ENCODE measurements around the gene DAB2.

The DAB2 gene

DNA sequence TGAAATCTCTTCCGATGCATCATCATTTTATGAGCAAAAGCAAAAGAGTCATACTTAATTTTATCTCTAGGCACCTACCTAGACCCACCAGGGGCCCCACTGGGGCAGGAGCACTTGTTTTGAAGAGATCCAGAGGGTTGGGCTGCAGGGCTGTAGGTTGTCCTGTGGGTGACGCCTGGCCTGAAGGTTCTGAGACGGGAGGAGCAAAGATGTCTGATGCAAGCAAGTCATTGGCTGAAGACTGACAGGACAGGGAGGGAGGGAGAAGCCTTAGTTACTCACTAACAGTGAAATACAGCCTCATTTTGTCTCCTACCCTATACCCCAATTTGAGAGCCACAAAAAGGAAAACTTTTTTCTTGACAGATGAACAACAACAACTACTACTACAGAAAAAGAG is 43.4 kb downstream of the DAB2 start:
- H3K4me3 ChIP-seq (ENCODE audit: low read depth, low read length): no peak overlapping the region
- TF ChIP-seq ZNF654 (tag by site-specific recombination; IDR thresholded peaks at IDR 0.05; ENCODE audit: low read depth): no peak
- TF ChIP-seq ZBTB21 (tag by site-specific recombination; IDR thresholded peaks at IDR 0.05): no peak
- TF ChIP-seq YY2 (tag by site-specific recombination; IDR thresholded peaks at IDR 0.05): no peak
- TF ChIP-seq, protein P1, sequence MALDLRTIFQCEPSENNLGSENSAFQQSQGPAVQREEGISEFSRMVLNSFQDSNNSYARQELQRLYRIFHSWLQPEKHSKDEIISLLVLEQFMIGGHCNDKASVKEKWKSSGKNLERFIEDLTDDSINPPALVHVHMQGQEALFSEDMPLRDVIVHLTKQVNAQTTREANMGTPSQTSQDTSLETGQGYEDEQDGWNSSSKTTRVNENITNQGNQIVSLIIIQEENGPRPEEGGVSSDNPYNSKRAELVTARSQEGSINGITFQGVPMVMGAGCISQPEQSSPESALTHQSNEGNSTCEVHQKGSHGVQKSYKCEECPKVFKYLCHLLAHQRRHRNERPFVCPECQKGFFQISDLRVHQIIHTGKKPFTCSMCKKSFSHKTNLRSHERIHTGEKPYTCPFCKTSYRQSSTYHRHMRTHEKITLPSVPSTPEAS (tag by site-specific recombination; IDR thresholded peaks at IDR 0.05): no peak
- TF ChIP-seq ZNF777 (tag by site-specific recombination; IDR thresholded peaks at IDR 0.05; ENCODE audit: borderline replicate concordance): no peak
- TF ChIP-seq, protein P2, sequence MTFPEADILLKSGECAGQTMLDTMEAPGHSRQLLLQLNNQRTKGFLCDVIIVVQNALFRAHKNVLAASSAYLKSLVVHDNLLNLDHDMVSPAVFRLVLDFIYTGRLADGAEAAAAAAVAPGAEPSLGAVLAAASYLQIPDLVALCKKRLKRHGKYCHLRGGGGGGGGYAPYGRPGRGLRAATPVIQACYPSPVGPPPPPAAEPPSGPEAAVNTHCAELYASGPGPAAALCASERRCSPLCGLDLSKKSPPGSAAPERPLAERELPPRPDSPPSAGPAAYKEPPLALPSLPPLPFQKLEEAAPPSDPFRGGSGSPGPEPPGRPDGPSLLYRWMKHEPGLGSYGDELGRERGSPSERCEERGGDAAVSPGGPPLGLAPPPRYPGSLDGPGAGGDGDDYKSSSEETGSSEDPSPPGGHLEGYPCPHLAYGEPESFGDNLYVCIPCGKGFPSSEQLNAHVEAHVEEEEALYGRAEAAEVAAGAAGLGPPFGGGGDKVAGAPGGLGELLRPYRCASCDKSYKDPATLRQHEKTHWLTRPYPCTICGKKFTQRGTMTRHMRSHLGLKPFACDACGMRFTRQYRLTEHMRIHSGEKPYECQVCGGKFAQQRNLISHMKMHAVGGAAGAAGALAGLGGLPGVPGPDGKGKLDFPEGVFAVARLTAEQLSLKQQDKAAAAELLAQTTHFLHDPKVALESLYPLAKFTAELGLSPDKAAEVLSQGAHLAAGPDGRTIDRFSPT (tag by site-specific recombination; IDR thresholded peaks at IDR 0.05): no peak
- TF ChIP-seq, protein P3, sequence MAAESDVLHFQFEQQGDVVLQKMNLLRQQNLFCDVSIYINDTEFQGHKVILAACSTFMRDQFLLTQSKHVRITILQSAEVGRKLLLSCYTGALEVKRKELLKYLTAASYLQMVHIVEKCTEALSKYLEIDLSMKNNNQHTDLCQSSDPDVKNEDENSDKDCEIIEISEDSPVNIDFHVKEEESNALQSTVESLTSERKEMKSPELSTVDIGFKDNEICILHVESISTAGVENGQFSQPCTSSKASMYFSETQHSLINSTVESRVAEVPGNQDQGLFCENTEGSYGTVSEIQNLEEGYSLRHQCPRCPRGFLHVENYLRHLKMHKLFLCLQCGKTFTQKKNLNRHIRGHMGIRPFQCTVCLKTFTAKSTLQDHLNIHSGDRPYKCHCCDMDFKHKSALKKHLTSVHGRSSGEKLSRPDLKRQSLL (tag by site-specific recombination; IDR thresholded peaks at IDR 0.05): no peak
- no peak for TF ChIP-seq ZSCAN16 (tag by site-specific recombination; IDR thresholded peaks at IDR 0.05)
- no peak for TF ChIP-seq ZNF23 (tag by site-specific recombination; IDR thresholded peaks at IDR 0.05; ENCODE audit: borderline replicate concordance)
- TF ChIP-seq ZSCAN30 (tag by site-specific recombination; IDR thresholded peaks at IDR 0.05): no peak
- TF ChIP-seq, protein P4, sequence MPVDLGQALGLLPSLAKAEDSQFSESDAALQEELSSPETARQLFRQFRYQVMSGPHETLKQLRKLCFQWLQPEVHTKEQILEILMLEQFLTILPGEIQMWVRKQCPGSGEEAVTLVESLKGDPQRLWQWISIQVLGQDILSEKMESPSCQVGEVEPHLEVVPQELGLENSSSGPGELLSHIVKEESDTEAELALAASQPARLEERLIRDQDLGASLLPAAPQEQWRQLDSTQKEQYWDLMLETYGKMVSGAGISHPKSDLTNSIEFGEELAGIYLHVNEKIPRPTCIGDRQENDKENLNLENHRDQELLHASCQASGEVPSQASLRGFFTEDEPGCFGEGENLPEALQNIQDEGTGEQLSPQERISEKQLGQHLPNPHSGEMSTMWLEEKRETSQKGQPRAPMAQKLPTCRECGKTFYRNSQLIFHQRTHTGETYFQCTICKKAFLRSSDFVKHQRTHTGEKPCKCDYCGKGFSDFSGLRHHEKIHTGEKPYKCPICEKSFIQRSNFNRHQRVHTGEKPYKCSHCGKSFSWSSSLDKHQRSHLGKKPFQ (tag by site-specific recombination; IDR thresholded peaks at IDR 0.05): no peak
- TF ChIP-seq ZNF555 (tag by site-specific recombination; conservative IDR thresholded peaks at IDR 0.05): no peak
- TF ChIP-seq, protein P5, sequence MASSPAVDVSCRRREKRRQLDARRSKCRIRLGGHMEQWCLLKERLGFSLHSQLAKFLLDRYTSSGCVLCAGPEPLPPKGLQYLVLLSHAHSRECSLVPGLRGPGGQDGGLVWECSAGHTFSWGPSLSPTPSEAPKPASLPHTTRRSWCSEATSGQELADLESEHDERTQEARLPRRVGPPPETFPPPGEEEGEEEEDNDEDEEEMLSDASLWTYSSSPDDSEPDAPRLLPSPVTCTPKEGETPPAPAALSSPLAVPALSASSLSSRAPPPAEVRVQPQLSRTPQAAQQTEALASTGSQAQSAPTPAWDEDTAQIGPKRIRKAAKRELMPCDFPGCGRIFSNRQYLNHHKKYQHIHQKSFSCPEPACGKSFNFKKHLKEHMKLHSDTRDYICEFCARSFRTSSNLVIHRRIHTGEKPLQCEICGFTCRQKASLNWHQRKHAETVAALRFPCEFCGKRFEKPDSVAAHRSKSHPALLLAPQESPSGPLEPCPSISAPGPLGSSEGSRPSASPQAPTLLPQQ (tag by site-specific recombination; IDR thresholded peaks at IDR 0.05): no peak
- no peak for TF ChIP-seq ZBTB48 (tag by site-specific recombination; IDR thresholded peaks at IDR 0.05)
- TF ChIP-seq, protein P6, sequence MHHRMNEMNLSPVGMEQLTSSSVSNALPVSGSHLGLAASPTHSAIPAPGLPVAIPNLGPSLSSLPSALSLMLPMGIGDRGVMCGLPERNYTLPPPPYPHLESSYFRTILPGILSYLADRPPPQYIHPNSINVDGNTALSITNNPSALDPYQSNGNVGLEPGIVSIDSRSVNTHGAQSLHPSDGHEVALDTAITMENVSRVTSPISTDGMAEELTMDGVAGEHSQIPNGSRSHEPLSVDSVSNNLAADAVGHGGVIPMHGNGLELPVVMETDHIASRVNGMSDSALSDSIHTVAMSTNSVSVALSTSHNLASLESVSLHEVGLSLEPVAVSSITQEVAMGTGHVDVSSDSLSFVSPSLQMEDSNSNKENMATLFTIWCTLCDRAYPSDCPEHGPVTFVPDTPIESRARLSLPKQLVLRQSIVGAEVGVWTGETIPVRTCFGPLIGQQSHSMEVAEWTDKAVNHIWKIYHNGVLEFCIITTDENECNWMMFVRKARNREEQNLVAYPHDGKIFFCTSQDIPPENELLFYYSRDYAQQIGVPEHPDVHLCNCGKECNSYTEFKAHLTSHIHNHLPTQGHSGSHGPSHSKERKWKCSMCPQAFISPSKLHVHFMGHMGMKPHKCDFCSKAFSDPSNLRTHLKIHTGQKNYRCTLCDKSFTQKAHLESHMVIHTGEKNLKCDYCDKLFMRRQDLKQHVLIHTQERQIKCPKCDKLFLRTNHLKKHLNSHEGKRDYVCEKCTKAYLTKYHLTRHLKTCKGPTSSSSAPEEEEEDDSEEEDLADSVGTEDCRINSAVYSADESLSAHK (tag by site-specific recombination; IDR thresholded peaks at IDR 0.05): no peak
- no peak for TF ChIP-seq IKZF3 (tag by site-specific recombination; IDR thresholded peaks at IDR 0.05)
- TF ChIP-seq ZNF404 (tag by site-specific recombination; IDR thresholded peaks at IDR 0.05): no peak
- no peak for TF ChIP-seq ZNF670 (tag by site-specific recombination; IDR thresholded peaks at IDR 0.05; ENCODE audit: low read depth)
- CTCF ChIA-PET: interaction anchor here (0.5 to 5.4 kb wide), 2 partner anchors 166 to 231 kb away, joined by 3 to 35 read pairs; no protein-coding TSS in a partner anchor
- no peaks in the 10 kb centered on the region for H3K4me1 ChIP-seq (ENCODE audit: control insufficient read depth, insufficient read depth, low read length)
- peaks cover 0 to 22% of the 10 kb centered on the region in 2 experiments; a peak in 2 of 3 replicates for H3K36me3 ChIP-seq (ENCODE audit: control insufficient read depth in 2 of 2, insufficient read depth in 1 of 2, low read length in 2 of 2)
- no peaks in the 10 kb centered on the region for H3K9me3 ChIP-seq (ENCODE audit: control insufficient read depth, insufficient read depth, low read depth, low read length)
- H3K27ac ChIP-seq (ENCODE audit: extremely low read depth, low read depth, low read length): no peak overlapping the region
- POLR2A ChIA-PET: no interaction called here

Measured in HEK293 (cell line).